ENCODE results near the gene PLD3. TPM values are rescaled to one million over a fixed set of nuclear protein-coding genes. Genes with fewer than 3 reads are reported as not detected.
A peak's percentile ranks its signal among the peaks of the same experiment; 100 is the strongest.

The PLD3 gene, protein sequence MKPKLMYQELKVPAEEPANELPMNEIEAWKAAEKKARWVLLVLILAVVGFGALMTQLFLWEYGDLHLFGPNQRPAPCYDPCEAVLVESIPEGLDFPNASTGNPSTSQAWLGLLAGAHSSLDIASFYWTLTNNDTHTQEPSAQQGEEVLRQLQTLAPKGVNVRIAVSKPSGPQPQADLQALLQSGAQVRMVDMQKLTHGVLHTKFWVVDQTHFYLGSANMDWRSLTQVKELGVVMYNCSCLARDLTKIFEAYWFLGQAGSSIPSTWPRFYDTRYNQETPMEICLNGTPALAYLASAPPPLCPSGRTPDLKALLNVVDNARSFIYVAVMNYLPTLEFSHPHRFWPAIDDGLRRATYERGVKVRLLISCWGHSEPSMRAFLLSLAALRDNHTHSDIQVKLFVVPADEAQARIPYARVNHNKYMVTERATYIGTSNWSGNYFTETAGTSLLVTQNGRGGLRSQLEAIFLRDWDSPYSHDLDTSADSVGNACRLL
- total RNA-seq (2014; rRNA removed; shearing (Covaris generic)) (84.0 and 109 TPM in 2 replicates), total RNA-seq (2022) (111 and 114 TPM in 2 replicates), Bru-seq, nascent RNA (percentile 62 among the genes with signal in this experiment), BruChase-seq, experiment 1, labeled RNA remaining after a 6-hour chase (percentile 84 among the genes with signal in this experiment), BruChase-seq, experiment 2, labeled RNA remaining after a 2-hour chase (percentile 75 among the genes with signal in this experiment)
- long read RNA-seq, transcript PLD3-207 (13 exons, 2,140 nt), result major isoform, 8 of 269 reads
- long read RNA-seq, partial matches to known transcripts, result 67 of 269 reads
- long read RNA-seq, other reads (novel, unspliced or antisense), result 188 of 269 reads

DNA sequence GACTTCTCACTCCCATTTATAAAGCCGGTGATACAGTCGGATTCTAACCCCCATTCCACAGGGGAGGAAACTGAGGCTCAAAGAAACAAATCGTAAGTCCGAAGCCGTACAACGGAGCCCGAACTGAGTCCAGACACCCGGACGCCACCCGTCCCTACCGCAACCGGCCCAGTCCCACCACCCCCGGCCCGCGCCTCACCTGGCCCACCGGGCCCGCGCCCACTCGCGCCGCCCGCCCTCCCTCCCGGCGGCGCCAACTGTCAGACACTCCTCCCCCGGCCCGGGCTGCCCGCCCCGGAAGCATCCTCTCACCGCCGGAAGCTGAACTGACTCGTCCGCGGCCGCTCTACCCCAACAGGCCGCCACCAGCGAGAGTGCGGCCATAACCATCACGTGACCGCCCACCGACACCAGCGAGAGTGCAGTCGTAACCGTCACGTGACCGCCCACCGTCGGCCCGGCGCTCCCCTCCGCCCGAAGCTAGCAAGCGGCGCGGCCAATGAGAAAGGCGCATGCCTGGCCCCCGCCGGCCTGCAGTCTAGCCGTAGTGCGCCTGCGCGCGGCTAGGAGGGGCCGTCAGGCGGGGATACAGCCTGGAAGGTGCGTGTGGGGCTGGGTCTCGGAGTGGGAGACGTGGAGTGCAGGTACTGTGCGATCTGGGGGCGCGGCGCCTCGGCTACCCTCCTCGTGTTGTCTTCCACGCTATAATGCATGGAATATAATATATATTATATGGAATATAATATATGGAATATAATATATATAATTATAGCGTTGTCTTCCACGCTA, at the start of gene PLD3, which contains the start of gene C19orf47:
Gene PLD3 (plus strand): TSS at position 571 of the 789 bp plus-strand sequence. CDS start 17,789 bp downstream, outside the sequence.
Gene C19orf47 (minus strand): TSS at position 273 of the 789 bp plus-strand sequence. CDS start 6,540 bp downstream, outside the sequence.
- peak within 1 kb of the TSS; percentile 58 for H3K27ac ChIP-seq (ENCODE audit: low read depth, low read length, poor library complexity, severe bottlenecking)
- peak within 1 kb of the TSS; percentile 95 for H3K4me3 ChIP-seq (ENCODE audit: low read depth, low read length, poor library complexity, severe bottlenecking)
- peak; percentile 99 for DNase-seq (ENCODE audit: low spot score)
- CTCF ChIA-PET (ENCODE audit: unreplicated experiment), result interaction anchor here (0.7 kb wide), 1 partner anchor 10 kb away, joined by 3 read pairs; no protein-coding TSS in a partner anchor
- peaks cover 13% of the 10 kb centered on the region for H3K4me1 ChIP-seq (ENCODE audit: insufficient read depth, low read length, poor library complexity, severe bottlenecking)
- no peaks in the 10 kb centered on the region for H3K9me3 ChIP-seq (ENCODE audit: low read length)
- H3K79me2 ChIP-seq (ENCODE audit: insufficient read depth, low read depth, low read length), result peaks cover 23% of the 10 kb centered on the region
- H3K9me2 ChIP-seq (ENCODE audit: insufficient read depth, low read length), result no peaks in the 10 kb centered on the region
- peaks cover 9% of the 10 kb centered on the region; the same call in 1 of the 2 replicates for H3K36me3 ChIP-seq (ENCODE audit: insufficient read depth, low read length)
- no TSS peak for BruUV-seq (replicated peaks)
- TF ChIP-seq, protein P1, sequence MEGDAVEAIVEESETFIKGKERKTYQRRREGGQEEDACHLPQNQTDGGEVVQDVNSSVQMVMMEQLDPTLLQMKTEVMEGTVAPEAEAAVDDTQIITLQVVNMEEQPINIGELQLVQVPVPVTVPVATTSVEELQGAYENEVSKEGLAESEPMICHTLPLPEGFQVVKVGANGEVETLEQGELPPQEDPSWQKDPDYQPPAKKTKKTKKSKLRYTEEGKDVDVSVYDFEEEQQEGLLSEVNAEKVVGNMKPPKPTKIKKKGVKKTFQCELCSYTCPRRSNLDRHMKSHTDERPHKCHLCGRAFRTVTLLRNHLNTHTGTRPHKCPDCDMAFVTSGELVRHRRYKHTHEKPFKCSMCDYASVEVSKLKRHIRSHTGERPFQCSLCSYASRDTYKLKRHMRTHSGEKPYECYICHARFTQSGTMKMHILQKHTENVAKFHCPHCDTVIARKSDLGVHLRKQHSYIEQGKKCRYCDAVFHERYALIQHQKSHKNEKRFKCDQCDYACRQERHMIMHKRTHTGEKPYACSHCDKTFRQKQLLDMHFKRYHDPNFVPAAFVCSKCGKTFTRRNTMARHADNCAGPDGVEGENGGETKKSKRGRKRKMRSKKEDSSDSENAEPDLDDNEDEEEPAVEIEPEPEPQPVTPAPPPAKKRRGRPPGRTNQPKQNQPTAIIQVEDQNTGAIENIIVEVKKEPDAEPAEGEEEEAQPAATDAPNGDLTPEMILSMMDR (conservative IDR thresholded peaks at IDR 0.05; ENCODE audit: low read length), result no peak
- no peak for TF ChIP-seq EZH2phosphoT487 (IDR thresholded peaks at IDR 0.05; ENCODE audit: borderline replicate concordance, low read depth, low read length)
- H3K4me2 ChIP-seq (ENCODE audit: low read length), result peak within 1 kb of the TSS; percentile 99
- peak within 1 kb of the TSS; percentile 80; the same call in 1 of the 2 replicates for H2AFZ ChIP-seq (ENCODE audit: low read length)
- no peaks in the 10 kb centered on the region for H4K20me1 ChIP-seq (ENCODE audit: insufficient read depth, low read length)
- intact Hi-C loops (cut with micrococcal nuclease; ENCODE audit: unreplicated experiment), result loop anchor here (1.0 to 5.0 kb wide), 5 partner anchors 17 to 256 kb away; partner anchors contain the start of genes AKT2 and SERTAD3
- POLR2A ChIA-PET, result interaction anchor here (0.7 to 2.1 kb wide), 5 partner anchors 8 to 77 kb away, joined by 3 to 5 read pairs (median 4); no protein-coding TSS in a partner anchor

DNA sequence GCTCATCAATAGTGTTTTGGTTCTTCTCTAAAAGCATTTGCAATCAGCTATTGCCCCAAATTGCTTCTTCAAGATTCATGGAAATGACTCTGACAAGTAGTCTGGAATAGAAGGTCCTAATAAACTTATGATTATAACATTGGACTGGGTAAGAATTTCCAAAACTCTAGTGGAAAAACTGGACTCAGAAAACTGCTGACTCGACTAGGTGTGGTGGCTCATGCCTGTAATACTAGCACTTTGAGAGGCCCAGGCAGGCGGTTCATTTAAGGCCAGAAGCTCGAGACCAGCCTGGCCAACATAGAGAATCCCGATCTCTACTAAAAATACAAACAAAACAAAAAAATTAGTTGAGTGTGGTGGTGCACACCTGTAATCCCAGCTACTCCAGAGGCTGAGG, 47.8 kb upstream of the PLD3 start:
- DNase-seq (ENCODE audit: low spot score), result no peak
- Histone ChIP-seq H3K79me2 (ENCODE audit: insufficient read depth, low read depth, low read length) (no peaks in the 10 kb centered on the region), H3K4me3 (ENCODE audit: low read depth, low read length, poor library complexity, severe bottlenecking) (no peak overlapping the region), H4K20me1 (ENCODE audit: insufficient read depth, low read length) (no peaks in the 10 kb centered on the region), H3K4me1 (ENCODE audit: insufficient read depth, low read length, poor library complexity, severe bottlenecking) (peaks cover 3% of the 10 kb centered on the region), H2AFZ (ENCODE audit: low read length) (no peak overlapping the region), H3K4me2 (ENCODE audit: low read length) (no peak overlapping the region), H3K9me3 (ENCODE audit: low read length) (no peaks in the 10 kb centered on the region), H3K9me2 (ENCODE audit: insufficient read depth, low read length) (no peaks in the 10 kb centered on the region), H3K36me3 (ENCODE audit: insufficient read depth, low read length) (no peaks in the 10 kb centered on the region), H3K27ac (ENCODE audit: low read depth, low read length, poor library complexity, severe bottlenecking) (no peak overlapping the region)
- CTCF ChIA-PET (ENCODE audit: unreplicated experiment), result no interaction called here
- TF ChIP-seq, protein P1 (conservative IDR thresholded peaks at IDR 0.05; ENCODE audit: low read length), result no peak
- no peak for TF ChIP-seq EZH2phosphoT487 (IDR thresholded peaks at IDR 0.05; ENCODE audit: borderline replicate concordance, low read depth, low read length)
- POLR2A ChIA-PET, result interaction anchor here (1.0 kb wide), 1 partner anchor 8 kb away, joined by 3 read pairs; no protein-coding TSS in a partner anchor
- intact Hi-C loops (cut with micrococcal nuclease; ENCODE audit: unreplicated experiment), result loop anchor here (10.0 kb wide), 1 partner anchor 104 kb away; no protein-coding TSS in a partner anchor
- no TSS peak for BruUV-seq (replicated peaks)
